ENCODE measurements around the gene PAGR1. TPM values are rescaled to one million over a fixed set of nuclear protein-coding genes. Genes with fewer than 3 reads are reported as not detected.

PAGR1 gene
- total and polyA plus RNA-seq, 2 of the 13 experiments (the other 11 are each of a cell fraction or from before 2014, with no cell fraction given): 9.8 to 66.4 TPM

- peak; percentile 48 for TF ChIP-seq HNF4A (CRISPR knock-in tag; IDR thresholded peaks at IDR 0.05)
- TF ChIP-seq MYC (CRISPR knock-in tag; IDR thresholded peaks at IDR 0.05; ENCODE audit: borderline replicate concordance): peak; percentile 98
- TF ChIP-seq NPAS2 (CRISPR knock-in tag; IDR thresholded peaks at IDR 0.05; ENCODE audit: borderline replicate concordance): no peak
- peak; percentile 95; the same call in 1 of the 2 replicates for TF ChIP-seq ISX (CRISPR knock-in tag; conservative IDR thresholded peaks at IDR 0.05)
- TF ChIP-seq DMTF1 (CRISPR knock-in tag; IDR thresholded peaks at IDR 0.05): 0 out of 2 replicates have a peak, but pooled peaks have one; percentile 95
- TF ChIP-seq ZNF234 (CRISPR knock-in tag; conservative IDR thresholded peaks at IDR 0.05): no peak
- TF ChIP-seq GLMP (CRISPR knock-in tag; IDR thresholded peaks at IDR 0.05; ENCODE audit: borderline replicate concordance): no peak; the same call in 1 of the 2 replicates
- no peak for TF ChIP-seq DDIT3 (CRISPR knock-in tag; IDR thresholded peaks at IDR 0.05)
- TF ChIP-seq GATA4 (IDR thresholded peaks at IDR 0.05; ENCODE audit: borderline replicate concordance, low read depth): no peak
- no peak for TF ChIP-seq ZNF382 (CRISPR knock-in tag; IDR thresholded peaks at IDR 0.05; ENCODE audit: borderline replicate concordance)
- TF ChIP-seq TEAD3 (CRISPR knock-in tag; optimal IDR thresholded peaks at IDR 0.05; ENCODE audit: borderline replicate concordance): peak; percentile 78
- TF ChIP-seq NFYC (CRISPR knock-in tag; IDR thresholded peaks at IDR 0.05): peak; percentile 22; the same call in 1 of the 2 replicates
- TF ChIP-seq ZNF576 (CRISPR knock-in tag; IDR thresholded peaks at IDR 0.05): peak; percentile 85; the same call in 1 of the 2 replicates
- peak; percentile 81 for TF ChIP-seq ZNF362 (CRISPR knock-in tag; IDR thresholded peaks at IDR 0.05; ENCODE audit: borderline replicate concordance)
- peak; percentile 26; the same call in 1 of the 2 replicates for TF ChIP-seq THYN1 (CRISPR knock-in tag; IDR thresholded peaks at IDR 0.05; ENCODE audit: borderline replicate concordance, low read depth)
- peak; percentile 73 for TF ChIP-seq KAT8 (CRISPR knock-in tag; IDR thresholded peaks at IDR 0.05)
- TF ChIP-seq NFE2L2 (IDR thresholded peaks at IDR 0.05; ENCODE audit: low read length): no peak
- TF ChIP-seq KAT7 (CRISPR knock-in tag; IDR thresholded peaks at IDR 0.05; ENCODE audit: borderline replicate concordance): peak; percentile 97; the same call in 1 of the 2 replicates
- peak; percentile 92 for TF ChIP-seq HOXA5 (CRISPR knock-in tag; IDR thresholded peaks at IDR 0.05)
- TF ChIP-seq ATF4 (CRISPR knock-in tag; IDR thresholded peaks at IDR 0.05): peak in 1 of 2 experiments; percentile 91; a peak in 2 of 4 replicates
- TF ChIP-seq ZNF337 (CRISPR knock-in tag; IDR thresholded peaks at IDR 0.05; ENCODE audit: borderline replicate concordance, low read depth): peak; percentile 85; the same call in 1 of the 2 replicates
- TF ChIP-seq NR2F6 (IDR thresholded peaks at IDR 0.05): no peak
- TF ChIP-seq NR2F6 (CRISPR knock-in tag; IDR thresholded peaks at IDR 0.05): peak; percentile 53
- TF ChIP-seq THAP11 (CRISPR knock-in tag; IDR thresholded peaks at IDR 0.05): peak; percentile 81
These were observed 8.3 kb upstream of the PAGR1 start (continued) for GRCh38 chr16:29807426-29808218.

All from HepG2 (cell line).